NCI-H146 treated with DMSO at 0.1 percent for 48 hours (cell line): ENCODE results near the gene LRRK1.

Experiments used
- DNase-seq: peaks from one replicate; lab custom pipeline; 2025; ENCODE audit not compliant: unreplicated experiment; lab: John Stamatoyannopoulos, UW

LRRK1 gene

GRCh38 chr15:100918690-100919480 lies at the start of gene LRRK1:
Gene LRRK1, plus strand, starts transcription at chr15:100919357. Its CDS starts 5,276 bp downstream, at chr15:100924633.
- DNase-seq, result no peak

GRCh38 chr15:100873029-100873677 lies 46.0 kb upstream of the LRRK1 start:
- peak; percentile 27 for DNase-seq

DNA sequence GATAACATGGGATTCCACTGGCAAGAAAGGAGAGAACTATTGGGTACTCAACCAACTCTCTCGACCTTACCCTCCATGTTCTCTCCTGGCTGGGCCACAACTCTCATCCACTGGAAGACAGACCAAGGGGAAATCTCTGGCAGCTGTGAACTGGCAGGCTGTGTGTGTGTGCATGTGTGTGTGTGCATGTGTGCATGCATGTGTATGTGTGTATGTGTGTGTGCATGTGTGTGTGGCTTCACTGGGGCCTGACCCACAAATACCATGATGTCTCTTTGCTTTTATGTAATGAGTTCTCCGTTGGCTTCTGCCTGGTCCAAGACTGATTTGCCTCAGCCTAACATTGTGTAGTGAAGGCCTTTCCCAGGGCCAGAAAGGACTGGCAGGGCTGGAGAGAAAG lies 43.7 kb upstream of the LRRK1 start:
- no peak for DNase-seq

DNA sequence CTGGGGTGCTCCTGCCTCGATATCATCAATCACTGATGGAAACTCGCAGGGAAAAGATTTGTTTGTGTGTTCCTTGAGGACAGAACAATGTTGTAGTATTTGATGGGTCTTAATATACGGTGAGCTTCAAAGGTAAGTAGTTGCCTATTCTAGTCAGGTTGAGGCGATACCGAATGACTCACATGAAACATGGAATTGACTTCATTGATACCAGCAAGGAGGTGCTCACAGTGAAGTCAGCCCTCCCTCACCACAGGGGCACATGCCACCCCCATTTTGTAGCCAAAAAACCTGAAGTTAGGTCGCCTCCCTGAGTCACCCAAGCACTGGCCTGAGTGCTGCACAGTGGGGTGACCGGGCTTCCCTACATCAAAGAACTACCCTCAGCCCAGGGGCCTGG lies 43.2 kb upstream of the LRRK1 start:
- DNase-seq, result no peak

GRCh38 chr15:100877551-100877950 lies 41.6 kb upstream of the LRRK1 start:
- no peak for DNase-seq

DNA sequence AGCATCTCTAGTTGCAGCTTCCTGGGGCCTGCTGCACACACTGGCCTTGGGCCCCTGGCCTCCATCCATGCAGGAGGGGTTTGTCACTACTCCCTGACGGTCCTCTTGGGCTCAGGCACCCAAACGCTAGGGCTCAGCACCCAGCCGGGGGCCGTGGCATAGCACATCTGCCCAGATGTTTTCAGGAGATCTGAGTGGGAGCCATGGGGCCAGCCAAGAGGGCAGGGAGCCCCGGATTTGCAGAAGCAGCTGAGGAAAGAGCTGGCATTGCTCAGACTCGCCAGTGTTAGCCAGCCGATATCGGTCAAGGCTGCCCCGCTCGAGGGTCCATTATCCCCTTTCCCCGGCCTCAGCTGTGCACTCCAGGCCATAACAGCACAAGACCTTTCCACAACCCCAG lies 41.0 kb upstream of the LRRK1 start:
- DNase-seq, result no peak

- DNase-seq, result no peak
Observed at GRCh38 chr15:100878648-100879047, 40.5 kb upstream of the LRRK1 start.

DNA sequence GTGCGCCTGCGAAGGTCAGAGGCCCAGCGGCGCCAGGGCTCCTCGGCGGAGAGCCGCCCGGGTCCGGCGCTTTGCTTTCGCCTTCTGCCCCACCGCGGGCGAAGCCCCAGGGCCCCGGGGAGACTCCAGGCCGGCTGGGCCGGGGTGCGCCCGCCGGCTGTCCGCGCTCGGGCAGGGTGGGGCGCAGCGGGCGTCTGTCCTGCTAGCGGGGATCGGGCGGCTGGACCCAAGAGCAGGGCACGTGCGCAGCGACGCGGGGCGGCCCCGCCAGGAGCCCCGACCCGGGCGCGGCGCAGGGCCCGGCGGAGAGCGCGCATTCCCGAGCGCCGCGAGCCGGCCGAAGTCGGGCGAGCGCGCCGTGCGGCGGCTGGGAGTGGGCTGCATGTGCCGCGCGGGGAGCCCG lies 40.1 kb upstream of the LRRK1 start:
- no peak for DNase-seq

DNA sequence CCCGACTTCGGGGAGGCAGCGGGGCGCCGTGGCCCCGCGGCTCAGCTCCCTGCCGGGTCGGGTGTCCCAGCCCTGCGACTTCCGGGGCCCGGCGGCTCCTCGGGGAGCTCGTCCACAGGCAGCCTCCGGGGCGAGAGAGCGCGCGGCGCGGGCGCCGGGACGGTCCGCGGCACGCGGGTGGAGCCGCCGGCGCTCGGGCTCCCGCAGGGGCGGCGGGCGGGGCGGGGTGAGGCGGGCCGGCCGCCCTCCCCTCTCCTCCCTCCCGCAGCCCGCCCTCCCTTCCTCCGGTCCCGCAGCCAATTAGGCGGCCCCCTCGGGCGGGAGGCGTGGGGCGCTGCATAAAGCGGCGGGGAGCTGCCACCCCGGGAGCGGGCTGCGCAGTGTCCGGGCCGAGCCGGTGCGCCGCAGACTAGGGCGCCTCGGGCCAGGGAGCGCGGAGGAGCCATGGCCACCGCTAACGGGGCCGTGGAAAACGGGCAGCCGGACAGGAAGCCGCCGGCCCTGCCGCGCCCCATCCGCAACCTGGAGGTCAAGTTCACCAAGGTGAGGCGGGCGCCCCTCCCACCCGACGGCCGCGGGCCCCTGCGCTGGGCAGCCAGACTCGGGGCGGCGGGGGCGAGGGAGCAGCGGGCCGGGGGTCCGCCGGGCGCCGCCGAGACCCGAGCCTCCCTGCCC lies 39.6 kb upstream of the LRRK1 start, which contains the start of gene ALDH1A3:
ALDH1A3 (plus strand) TSS at position 368 of the 675 bp plus-strand sequence; CDS start at position 445, 77 bp downstream.
- DNase-seq, result no peak

DNA sequence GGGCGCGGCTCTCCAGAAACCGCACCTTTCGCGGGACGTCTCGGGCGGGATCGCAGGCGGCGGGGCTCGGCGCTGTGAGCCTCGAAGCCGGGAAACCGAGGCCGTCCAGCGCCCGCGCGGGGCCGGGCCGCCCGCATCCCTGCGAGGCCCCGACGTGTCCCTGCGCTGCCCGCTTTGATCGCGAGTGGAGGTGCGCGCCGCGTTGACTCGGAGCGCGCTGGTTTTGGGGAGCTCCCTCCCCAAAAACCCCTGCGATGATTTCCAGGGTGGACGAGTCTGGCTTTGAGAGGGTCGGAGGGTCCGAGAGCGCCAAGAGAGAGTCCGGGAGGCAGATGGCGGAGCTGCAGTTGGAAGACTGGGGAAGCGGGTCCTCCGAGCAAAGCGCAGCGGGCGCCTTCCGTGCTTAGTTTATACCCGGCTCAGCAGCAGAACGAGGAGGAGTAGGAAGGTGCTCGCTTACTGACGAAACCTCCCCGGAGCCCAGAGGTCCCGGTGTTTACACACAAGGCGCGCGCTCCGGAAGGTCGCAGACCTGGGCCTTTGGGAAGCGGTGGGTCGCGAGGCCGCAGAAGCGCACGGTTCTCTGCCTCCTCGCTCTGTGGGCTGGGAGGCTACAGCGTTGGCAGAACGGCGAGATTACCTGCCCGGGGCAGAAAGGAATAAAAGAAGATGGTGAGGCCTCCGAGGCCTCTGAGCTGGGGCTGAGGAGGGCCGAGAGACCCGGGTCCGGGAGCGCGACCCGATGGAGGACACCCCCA lies 38.8 kb upstream of the LRRK1 start:
- no peak for DNase-seq

GRCh38 chr15:100880897-100881242 lies 38.3 kb upstream of the LRRK1 start:
- no peak for DNase-seq

DNA sequence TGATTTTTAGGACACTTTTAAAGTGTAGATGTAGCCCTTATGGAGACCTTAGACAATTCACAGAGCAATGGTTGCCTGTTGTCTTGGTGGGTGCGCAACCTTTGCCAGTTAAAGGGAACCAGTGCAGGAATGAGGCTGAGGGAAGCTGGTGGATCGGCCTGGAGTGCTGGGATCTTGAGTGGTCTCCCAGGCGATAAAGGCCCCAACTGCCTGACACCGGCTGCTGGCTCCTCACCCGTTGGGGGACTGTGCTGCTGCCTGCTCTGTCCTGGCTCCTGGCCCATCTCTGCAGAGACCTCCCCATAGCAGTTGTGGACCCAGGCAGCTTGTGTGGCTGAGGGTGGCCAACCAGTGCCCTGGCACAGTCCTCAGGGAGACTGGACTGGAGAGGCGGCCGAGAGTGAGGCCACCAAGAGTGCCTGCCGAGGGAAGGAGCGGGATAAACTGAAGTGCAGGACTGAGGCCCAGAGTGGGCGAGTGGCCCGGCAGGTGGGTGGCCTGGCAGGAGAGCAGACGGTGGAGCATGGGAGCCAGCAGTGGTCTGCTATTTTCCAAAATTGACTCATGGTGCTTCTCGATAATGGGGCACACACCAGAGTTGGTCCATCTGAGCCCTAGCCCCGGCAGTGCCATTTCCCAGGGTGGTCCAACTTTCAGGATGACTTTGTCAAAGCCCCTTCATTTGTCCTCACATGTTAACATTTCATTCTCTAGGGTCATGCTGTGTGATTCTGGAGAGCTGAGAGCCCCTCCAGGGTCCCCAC lies 37.4 kb upstream of the LRRK1 start:
- DNase-seq, result no peak

DNA sequence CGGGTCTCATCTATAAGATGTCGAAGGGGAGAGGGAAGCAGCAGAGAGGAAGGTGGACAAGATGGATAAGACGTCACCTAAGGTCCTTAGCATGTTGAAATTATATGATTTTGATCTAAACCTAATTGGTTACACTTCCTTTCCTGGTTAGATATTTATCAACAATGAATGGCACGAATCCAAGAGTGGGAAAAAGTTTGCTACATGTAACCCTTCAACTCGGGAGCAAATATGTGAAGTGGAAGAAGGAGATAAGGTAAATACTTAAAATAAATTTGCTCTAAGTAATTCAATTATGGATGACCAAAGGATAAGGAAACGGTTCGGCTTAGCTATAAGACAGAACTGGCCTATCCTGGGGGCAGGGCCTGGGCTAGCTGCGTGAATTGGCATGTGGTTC lies 34.0 kb upstream of the LRRK1 start:
- DNase-seq, result no peak

DNA sequence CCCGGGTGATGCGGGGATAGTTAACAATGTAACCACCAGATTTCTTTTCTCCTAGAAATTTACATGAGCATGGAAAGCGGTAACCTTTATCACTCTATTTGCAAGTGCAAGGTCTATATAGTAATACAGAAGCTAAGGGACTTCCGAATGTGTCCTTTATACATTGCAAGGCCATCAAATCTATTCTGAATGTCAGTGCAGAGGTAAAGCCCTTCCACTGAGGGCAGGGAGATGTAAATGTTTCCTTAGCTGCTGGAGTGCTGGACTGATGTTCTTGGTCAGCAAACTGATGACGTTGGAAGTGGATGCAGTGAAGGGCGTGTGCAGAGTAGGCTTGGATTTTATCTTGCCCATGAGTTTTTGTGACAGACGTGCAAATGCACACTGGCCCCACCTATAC lies 33.3 kb upstream of the LRRK1 start:
- DNase-seq, result no peak

- no peak for DNase-seq
Observed at GRCh38 chr15:100887211-100887913, 31.8 kb upstream of the LRRK1 start.

- no peak for DNase-seq
Observed at GRCh38 chr15:100889385-100890050, 29.6 kb upstream of the LRRK1 start.

- no peak for DNase-seq
Observed at GRCh38 chr15:100890051-100890720, 29.0 kb upstream of the LRRK1 start.

GRCh38 chr15:100890850-100891249 lies 28.3 kb upstream of the LRRK1 start:
- no peak for DNase-seq
